Panc1 (cell line): ENCODE measurements around the gene TSPAN5.

Source experiments
- POLR2AphosphoS5 ChIP-seq: IDR thresholded peaks from 2 replicates; pipeline ENCODE4 v1.6.1; 2012; ENCODE audit warnings: mild to moderate bottlenecking, low read depth, low read length, moderate library complexity
- TCF7L2 ChIP-seq: IDR thresholded peaks from 2 replicates; pipeline ENCODE4 v1.6.1; 2011; ENCODE audit warnings: mild to moderate bottlenecking, low read depth, low read length, inconsistent platforms
- TF ChIP-seq, protein P1 (sequence below): fragments of 450-650 bp; IDR thresholded peaks from 2 replicates; pipeline ENCODE4 v1.5.1; 2017; ENCODE audit warnings: mild to moderate bottlenecking
- TF ChIP-seq, protein P2 (sequence below), 2 experiments: IDR thresholded peaks; 2 replicates each; pipeline ENCODE4 v1.6.1; 2011 to 2012; ENCODE audit warnings: low read depth in 2 of 2, control low read depth in 1 of 2, low read length in 1 of 2, mild to moderate bottlenecking in 1 of 2, moderate library complexity in 1 of 2; ENCODE audit not compliant: insufficient read depth in 1 of 2

DNA sequence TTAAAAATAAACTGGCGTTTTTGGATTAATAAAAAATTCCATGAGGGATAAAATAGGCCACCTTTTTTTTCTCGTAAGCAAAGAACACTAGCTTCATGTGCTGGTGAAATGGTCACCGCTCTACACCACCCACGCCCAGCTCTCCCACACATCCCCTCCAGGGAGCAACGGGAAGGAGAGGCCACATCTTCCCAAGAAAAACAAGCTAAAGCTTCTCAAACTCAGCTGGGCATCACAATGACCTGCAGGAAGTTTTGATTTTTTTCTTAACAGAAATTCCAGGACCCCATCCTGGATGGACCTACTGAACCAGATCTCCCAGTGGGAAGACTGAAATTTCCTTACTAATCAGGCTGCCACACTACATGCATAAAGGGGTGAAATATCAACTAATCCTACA, 9.8 kb downstream of the TSPAN5 start:
- TF ChIP-seq, protein P1, sequence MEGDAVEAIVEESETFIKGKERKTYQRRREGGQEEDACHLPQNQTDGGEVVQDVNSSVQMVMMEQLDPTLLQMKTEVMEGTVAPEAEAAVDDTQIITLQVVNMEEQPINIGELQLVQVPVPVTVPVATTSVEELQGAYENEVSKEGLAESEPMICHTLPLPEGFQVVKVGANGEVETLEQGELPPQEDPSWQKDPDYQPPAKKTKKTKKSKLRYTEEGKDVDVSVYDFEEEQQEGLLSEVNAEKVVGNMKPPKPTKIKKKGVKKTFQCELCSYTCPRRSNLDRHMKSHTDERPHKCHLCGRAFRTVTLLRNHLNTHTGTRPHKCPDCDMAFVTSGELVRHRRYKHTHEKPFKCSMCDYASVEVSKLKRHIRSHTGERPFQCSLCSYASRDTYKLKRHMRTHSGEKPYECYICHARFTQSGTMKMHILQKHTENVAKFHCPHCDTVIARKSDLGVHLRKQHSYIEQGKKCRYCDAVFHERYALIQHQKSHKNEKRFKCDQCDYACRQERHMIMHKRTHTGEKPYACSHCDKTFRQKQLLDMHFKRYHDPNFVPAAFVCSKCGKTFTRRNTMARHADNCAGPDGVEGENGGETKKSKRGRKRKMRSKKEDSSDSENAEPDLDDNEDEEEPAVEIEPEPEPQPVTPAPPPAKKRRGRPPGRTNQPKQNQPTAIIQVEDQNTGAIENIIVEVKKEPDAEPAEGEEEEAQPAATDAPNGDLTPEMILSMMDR, result no peak
- TF ChIP-seq POLR2AphosphoS5 (no peak), TCF7L2 (no peak)
- TF ChIP-seq, protein P2, sequence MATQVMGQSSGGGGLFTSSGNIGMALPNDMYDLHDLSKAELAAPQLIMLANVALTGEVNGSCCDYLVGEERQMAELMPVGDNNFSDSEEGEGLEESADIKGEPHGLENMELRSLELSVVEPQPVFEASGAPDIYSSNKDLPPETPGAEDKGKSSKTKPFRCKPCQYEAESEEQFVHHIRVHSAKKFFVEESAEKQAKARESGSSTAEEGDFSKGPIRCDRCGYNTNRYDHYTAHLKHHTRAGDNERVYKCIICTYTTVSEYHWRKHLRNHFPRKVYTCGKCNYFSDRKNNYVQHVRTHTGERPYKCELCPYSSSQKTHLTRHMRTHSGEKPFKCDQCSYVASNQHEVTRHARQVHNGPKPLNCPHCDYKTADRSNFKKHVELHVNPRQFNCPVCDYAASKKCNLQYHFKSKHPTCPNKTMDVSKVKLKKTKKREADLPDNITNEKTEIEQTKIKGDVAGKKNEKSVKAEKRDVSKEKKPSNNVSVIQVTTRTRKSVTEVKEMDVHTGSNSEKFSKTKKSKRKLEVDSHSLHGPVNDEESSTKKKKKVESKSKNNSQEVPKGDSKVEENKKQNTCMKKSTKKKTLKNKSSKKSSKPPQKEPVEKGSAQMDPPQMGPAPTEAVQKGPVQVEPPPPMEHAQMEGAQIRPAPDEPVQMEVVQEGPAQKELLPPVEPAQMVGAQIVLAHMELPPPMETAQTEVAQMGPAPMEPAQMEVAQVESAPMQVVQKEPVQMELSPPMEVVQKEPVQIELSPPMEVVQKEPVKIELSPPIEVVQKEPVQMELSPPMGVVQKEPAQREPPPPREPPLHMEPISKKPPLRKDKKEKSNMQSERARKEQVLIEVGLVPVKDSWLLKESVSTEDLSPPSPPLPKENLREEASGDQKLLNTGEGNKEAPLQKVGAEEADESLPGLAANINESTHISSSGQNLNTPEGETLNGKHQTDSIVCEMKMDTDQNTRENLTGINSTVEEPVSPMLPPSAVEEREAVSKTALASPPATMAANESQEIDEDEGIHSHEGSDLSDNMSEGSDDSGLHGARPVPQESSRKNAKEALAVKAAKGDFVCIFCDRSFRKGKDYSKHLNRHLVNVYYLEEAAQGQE (IDR thresholded peaks at IDR 0.05; ENCODE audit: insufficient read depth in 1 of 2, low read depth in 2 of 2, low read length in 1 of 2), result no peak
